GM12891 (cell line): ENCODE data around the gene LYPD8.

Experiments used
- POLR2A ChIP-seq: IDR thresholded peaks from 2 replicates; pipeline ENCODE4 v1.6.1; 2011; ENCODE audit warnings: low read depth, low read length, control low read depth
- POLR2AphosphoS5 ChIP-seq: IDR thresholded peaks from 2 replicates; pipeline ENCODE4 v1.6.1; 2011; ENCODE audit warnings: low read depth, low read length, control low read depth
- POU2F2 ChIP-seq: IDR thresholded peaks from 2 replicates; pipeline ENCODE4 v1.6.1; 2011; ENCODE audit warnings: low read depth, mild to moderate bottlenecking, control low read depth, low read length, moderate library complexity
- TAF1 ChIP-seq: IDR thresholded peaks from 2 replicates; pipeline ENCODE4 v1.6.1; 2011; ENCODE audit warnings: low read depth, low read length, control low read depth

DNA sequence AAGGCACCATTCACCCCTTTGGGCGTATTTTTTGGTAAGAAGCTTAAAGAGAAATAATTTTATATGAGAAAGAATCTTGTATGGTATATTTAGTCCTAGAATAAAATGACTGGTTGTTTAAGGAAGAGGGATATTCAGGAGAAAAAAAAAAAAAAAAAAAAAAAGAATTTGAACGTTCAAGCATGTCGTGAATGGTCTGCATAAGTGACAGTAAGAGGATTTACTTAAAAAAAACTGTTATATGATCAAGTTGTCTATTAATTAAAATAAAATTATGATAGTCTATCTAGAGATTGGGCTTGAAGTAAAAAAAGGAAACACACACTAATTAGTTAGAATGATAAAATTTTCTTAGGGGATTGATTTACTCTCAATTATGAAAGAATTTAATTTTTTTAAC lies 41.3 kb downstream of the LYPD8 start:
- no peak for TF ChIP-seq POLR2A
- no peak for TF ChIP-seq TAF1
- no peak for TF ChIP-seq POLR2AphosphoS5
- TF ChIP-seq POU2F2: no peak
